Kidney (tissue), 14 donors: ENCODE data around the gene ZNF683. TPM values are rescaled to one million over a fixed set of nuclear protein-coding genes. Genes with fewer than 3 reads are reported as not detected.
"Not testable (repeated sequence)": the region's sequence is repeated elsewhere in the genome, so short reads cannot be mapped to it uniquely, and the experiment has no call there.

Experiments used
- DNase-seq, 5 donors: peaks; one replicate each; pipeline ENCODE4 v3.0.0-alpha.2; 2013 to 2020
- FAIRE-seq: peaks from 2 replicates; lab custom pipeline; 2012; peaks lifted over from hg19 to GRCh38; lab: Jason Lieb, UNC
- H3K27ac ChIP-seq, 2 donors: one replicate each; pipeline ENCODE4 v1.7.0; 2013; ENCODE audit warnings: low read depth in 2 of 2, low read length in 2 of 2, inconsistent platforms in 1 of 2
- H3K27me3 ChIP-seq: one replicate; pipeline ENCODE4 v1.7.1; 2013; ENCODE audit warnings: low read length, inconsistent platforms; ENCODE audit not compliant: control insufficient read depth, insufficient read depth
- H3K36me3 ChIP-seq, 3 donors: one replicate each; pipeline versions ENCODE4 v1.7.0 to v1.7.1; 2013; ENCODE audit warnings: low read length in 3 of 3, control low read depth in 1 of 3, inconsistent platforms in 1 of 3; ENCODE audit not compliant: insufficient read depth in 3 of 3, control insufficient read depth in 2 of 3
- H3K4me1 ChIP-seq, 3 donors: one replicate each; pipeline versions ENCODE4 v1.7.0 to v1.7.1; 2013; ENCODE audit warnings: low read length in 3 of 3, inconsistent platforms in 1 of 3, low read depth in 1 of 3; ENCODE audit not compliant: control insufficient read depth in 2 of 3, insufficient read depth in 2 of 3
- H3K4me3 ChIP-seq, 3 donors: one replicate each; pipeline versions ENCODE4 v1.7.0 to v1.8.1; 2013; ENCODE audit warnings: low read length in 3 of 3, control low read depth in 1 of 3, inconsistent platforms in 1 of 3
- H3K9ac ChIP-seq, 3 donors: one replicate each; pipeline versions ENCODE4 v1.7.0 to v1.7.1; 2013; ENCODE audit warnings: low read length in 3 of 3, control low read depth in 1 of 3, inconsistent platforms in 1 of 3
- H3K9me3 ChIP-seq, 3 donors: one replicate each; pipeline versions ENCODE4 v1.7.0 to v1.7.1; 2013; ENCODE audit warnings: low read length in 3 of 3, control low read depth in 1 of 3, inconsistent platforms in 1 of 3; ENCODE audit not compliant: control insufficient read depth in 2 of 3, insufficient read depth in 1 of 3
- CTCF ChIP-seq: IDR thresholded peaks from 3 replicates; pipeline ENCODE4 v1.5.1; 2012; ENCODE audit warnings: mild to moderate bottlenecking, moderate library complexity, borderline replicate concordance; ENCODE audit not compliant: insufficient read depth; ENCODE audit errors: extremely low read depth
- intact Hi-C: fragments of 100-400 bp; cut with DNase I; formaldehyde crosslinking; loops from one replicate; pipeline ENCODE4 v1.11.1; 2022
- polyA plus RNA-seq: library from polyadenylated mRNA; stranded (reverse); fragments of 350-450 nt; fragmentation: Illumina TruSeq; extraction: RNeasy Lipid Tissue Mini Kit (QIAGEN cat#74804); gene quantifications from one replicate; pipeline ENCODE4 v1.2.3, GENCODE V29; 2014; ENCODE audit warnings: low read depth, low replicate concordance; ENCODE audit not compliant: insufficient read depth
- total RNA-seq: library from RNA; stranded (reverse); fragmentation: NEBNext Ultra II Directional; extraction: Animal tissue kit (Norgen Biotek cat#: 25700); gene quantifications from one replicate; pipeline ENCODE4 v1.2.1, GENCODE V29; 2021
- donor health status: control.
- donor health status: control.
- donor health status: control.
- donor health status: control.
- donor health status: control.
- donor health status: DM: yes; HTN: yes; CAD: no.
- donor health status: Normal renal cell carcinoma (clear cell type).

ZNF683 gene
- total and polyA plus RNA-seq, 2 donors from 2014 or later = 0.25 TPM; not detected in 1

DNA sequence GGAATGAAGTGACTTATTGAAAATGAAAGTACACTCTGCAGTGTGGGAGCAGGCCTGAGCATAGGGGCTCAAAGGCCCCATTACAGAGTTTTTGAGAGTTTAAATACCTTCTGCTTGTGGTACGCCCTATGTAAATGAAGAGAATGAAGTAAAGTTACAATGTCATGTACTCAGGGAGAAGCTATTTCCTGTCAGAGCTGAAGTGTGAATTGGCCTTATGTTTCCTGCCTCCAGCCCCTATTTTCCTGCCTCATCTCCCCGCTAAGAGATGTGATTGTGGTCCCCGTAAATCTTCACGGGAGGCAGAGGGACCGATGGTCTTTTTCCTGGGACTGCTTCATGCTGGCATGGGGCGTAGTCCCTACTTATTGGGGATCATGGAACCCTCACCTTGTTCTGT lies 2.5 kb upstream of the ZNF683 start:
- Histone ChIP-seq H3K36me3 (no peaks in the 10 kb centered on the region), H3K27me3 (no peaks in the 10 kb centered on the region), H3K4me3 (no peak overlapping the region), H3K9me3 (no peaks in the 10 kb centered on the region), H3K9ac (no peak overlapping the region), H3K4me1 (no peaks in the 10 kb centered on the region), H3K27ac (no peak overlapping the region)
- FAIRE-seq (no peak), DNase-seq (no peak)
- no peak for TF ChIP-seq CTCF
- intact Hi-C loops = no loop called here

DNA sequence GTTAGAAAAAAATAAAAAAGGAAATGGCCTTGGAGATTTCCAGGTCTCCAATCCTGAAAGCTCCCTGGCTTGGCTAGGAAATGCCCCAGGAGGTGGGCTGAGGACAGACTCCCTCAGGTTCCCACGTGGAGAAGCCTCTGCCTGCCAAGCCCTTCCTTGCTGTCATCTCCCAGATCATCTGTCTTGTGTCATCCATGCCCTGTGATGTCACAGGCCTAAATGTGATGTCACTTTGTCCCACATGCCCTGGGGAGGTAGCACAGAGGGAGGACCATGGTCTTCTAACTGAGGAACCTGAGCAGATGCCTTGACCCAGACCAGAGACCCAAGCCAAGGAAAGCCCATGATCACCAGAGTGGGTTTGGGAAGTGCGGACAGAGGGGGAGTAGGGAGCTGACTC lies 1.8 kb upstream of the ZNF683 start:
- DNase-seq = peak in 1 of 5 donors; percentile 23
- H3K4me3 ChIP-seq, H3K36me3 ChIP-seq, H3K4me1 ChIP-seq, H3K9ac ChIP-seq, FAIRE-seq, H3K27me3 ChIP-seq, H3K9me3 ChIP-seq, intact Hi-C loops, H3K27ac ChIP-seq: not testable (repeated sequence)

- no peaks in the 10 kb centered on the region for H3K27me3 ChIP-seq
- FAIRE-seq = no peak
- no peaks in the 10 kb centered on the region for H3K36me3 ChIP-seq
- H3K9me3 ChIP-seq = no peaks in the 10 kb centered on the region
- H3K4me1 ChIP-seq = no peaks in the 10 kb centered on the region
- intact Hi-C loops = no loop called here
- no peak overlapping the region for H3K4me3 ChIP-seq
- no peak for DNase-seq
- no peak overlapping the region for H3K27ac ChIP-seq
- TF ChIP-seq CTCF = no peak
- H3K9ac ChIP-seq = no peak overlapping the region
These were observed 1.2 kb upstream of the ZNF683 start for GRCh38 chr1:26373789-26374188.

- Histone ChIP-seq H3K27me3 (no peaks in the 10 kb centered on the region), H3K27ac (no peak overlapping the region), H3K9ac (no peak overlapping the region), H3K9me3 (no peaks in the 10 kb centered on the region), H3K36me3 (no peaks in the 10 kb centered on the region), H3K4me3 (no peak overlapping the region), H3K4me1 (no peaks in the 10 kb centered on the region)
- intact Hi-C loops = no loop called here
- no peak for FAIRE-seq
- DNase-seq = peak in 1 of 5 donors; percentile 21
- no peak for TF ChIP-seq CTCF
These were observed 731 bp upstream of the ZNF683 start for GRCh38 chr1:26373281-26373680.
